ENCODE data around the gene GID8.

DNA sequence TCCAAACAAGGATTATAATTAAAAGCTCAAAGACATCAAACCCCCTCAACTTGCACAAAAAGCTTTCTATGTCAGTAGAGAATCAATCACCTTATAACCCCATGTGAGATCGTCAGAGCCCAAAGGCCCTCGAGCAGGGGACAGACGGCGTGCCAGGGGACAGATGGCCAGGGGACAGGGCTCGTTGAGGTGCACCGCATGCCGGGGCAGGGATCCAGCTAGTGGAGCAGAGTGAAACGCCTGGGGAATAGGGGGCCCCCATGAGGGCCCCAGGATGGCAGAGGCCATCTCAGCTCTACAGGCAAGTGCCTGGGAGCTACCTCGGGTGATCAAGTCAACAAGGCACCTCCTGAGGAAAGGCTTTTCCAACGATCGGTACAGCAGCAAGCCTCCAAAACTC is 40.3 kb upstream of the GID8 start:
- TF ChIP-seq, protein P1, sequence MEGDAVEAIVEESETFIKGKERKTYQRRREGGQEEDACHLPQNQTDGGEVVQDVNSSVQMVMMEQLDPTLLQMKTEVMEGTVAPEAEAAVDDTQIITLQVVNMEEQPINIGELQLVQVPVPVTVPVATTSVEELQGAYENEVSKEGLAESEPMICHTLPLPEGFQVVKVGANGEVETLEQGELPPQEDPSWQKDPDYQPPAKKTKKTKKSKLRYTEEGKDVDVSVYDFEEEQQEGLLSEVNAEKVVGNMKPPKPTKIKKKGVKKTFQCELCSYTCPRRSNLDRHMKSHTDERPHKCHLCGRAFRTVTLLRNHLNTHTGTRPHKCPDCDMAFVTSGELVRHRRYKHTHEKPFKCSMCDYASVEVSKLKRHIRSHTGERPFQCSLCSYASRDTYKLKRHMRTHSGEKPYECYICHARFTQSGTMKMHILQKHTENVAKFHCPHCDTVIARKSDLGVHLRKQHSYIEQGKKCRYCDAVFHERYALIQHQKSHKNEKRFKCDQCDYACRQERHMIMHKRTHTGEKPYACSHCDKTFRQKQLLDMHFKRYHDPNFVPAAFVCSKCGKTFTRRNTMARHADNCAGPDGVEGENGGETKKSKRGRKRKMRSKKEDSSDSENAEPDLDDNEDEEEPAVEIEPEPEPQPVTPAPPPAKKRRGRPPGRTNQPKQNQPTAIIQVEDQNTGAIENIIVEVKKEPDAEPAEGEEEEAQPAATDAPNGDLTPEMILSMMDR (conservative IDR thresholded peaks at IDR 0.05; ENCODE audit: low read depth, low read length): no peak
- no peak for TF ChIP-seq EZH2 (IDR thresholded peaks at IDR 0.05; ENCODE audit: borderline replicate concordance, low read depth, low read length, poor library complexity, severe bottlenecking)

Data from A673 (cell line).